Caco-2 (cell line): ENCODE measurements around the gene C16orf78. TPM values are rescaled to one million over a fixed set of nuclear protein-coding genes. Genes with fewer than 3 reads are reported as not detected.

Experiments used
- BruUV-seq: library from RNA; stranded (reverse); fragments of 400-500 nt; replicated peaks from 2 replicates; lab custom pipeline; 2021; lab: Mats Ljungman, UMichigan
- CTCF ChIA-PET: fragments of 300-600 bp; sonication (Branson Sonifier 250); formaldehyde crosslinking; loops from one replicate; lab custom pipeline; 2022; ENCODE audit warnings: antibody characterized with exemption; lab: Charles Lee
- POLR2A ChIA-PET: fragments of 300-600 bp; sonication (Branson Sonifier 250); formaldehyde crosslinking; loops from one replicate; lab custom pipeline; 2022; ENCODE audit warnings: antibody characterized with exemption; lab: Charles Lee
- DNase-seq, 2 experiments: peaks; one replicate each; pipeline versions ENCODE4 v3.0.0 to v3.0.0-alpha.2; 2020 to 2022
- H3K27me3 ChIP-seq: replicated peaks from 2 replicates; pipeline ENCODE4 v1.6.0; 2011; ENCODE audit warnings: low read length; ENCODE audit not compliant: control insufficient read depth, insufficient read depth
- H3K36me3 ChIP-seq: 2 replicates; pipeline ENCODE4 v1.5.1; 2011; ENCODE audit warnings: low read length; ENCODE audit not compliant: control insufficient read depth, insufficient read depth
- H3K4me1 ChIP-seq: fragments of 250-450 bp; sonication (Bioruptor Pico); 2 replicates; pipeline ENCODE4 v1.5.1; 2020; ENCODE audit warnings: mild to moderate bottlenecking
- H3K4me3 ChIP-seq: 2 replicates; pipeline ENCODE4 v1.5.1; 2011; ENCODE audit warnings: low read depth, mild to moderate bottlenecking, control low read depth, low read length
- H3K9me3 ChIP-seq: fragments of 250-450 bp; sonication (Bioruptor Pico); 2 replicates; pipeline ENCODE4 v1.5.1; 2020; ENCODE audit warnings: mild to moderate bottlenecking, moderate library complexity
- H3K27ac Mint-ChIP-seq: one replicate; pipeline ENCODE4 v1.8.0; 2022; ENCODE audit warnings: mixed read lengths; ENCODE audit not compliant: unreplicated experiment
- H3K27me3 Mint-ChIP-seq: one replicate; pipeline ENCODE4 v1.8.0; 2022; ENCODE audit warnings: mixed read lengths; ENCODE audit not compliant: insufficient read depth, unreplicated experiment
- H3K36me3 Mint-ChIP-seq: one replicate; pipeline ENCODE4 v1.8.0; 2022; ENCODE audit warnings: mild to moderate bottlenecking, mixed read lengths; ENCODE audit not compliant: insufficient read depth, unreplicated experiment
- H3K4me1 Mint-ChIP-seq: one replicate; pipeline ENCODE4 v1.8.0; 2022; ENCODE audit warnings: low read depth, mixed read lengths; ENCODE audit not compliant: unreplicated experiment
- H3K4me3 Mint-ChIP-seq: one replicate; pipeline ENCODE4 v1.8.0; 2022; ENCODE audit warnings: mild to moderate bottlenecking, moderate library complexity, mixed read lengths; ENCODE audit not compliant: unreplicated experiment
- H3K9me3 Mint-ChIP-seq: one replicate; pipeline ENCODE4 v1.8.0; 2022; ENCODE audit warnings: mixed read lengths; ENCODE audit not compliant: unreplicated experiment
- CTCF ChIP-seq, 2 experiments: fragments of 200-600 bp in 1 of 2; IDR thresholded peaks; 1 replicate in 1 of 2; 2 replicates in 1 of 2; pipeline versions ENCODE4 v1.5.1 to v1.8.0; 2011 to 2022; ENCODE audit warnings: antibody characterized with exemption in 1 of 2, control low read depth in 1 of 2, inconsistent platforms in 1 of 2, low read depth in 1 of 2, low read length in 1 of 2, mild to moderate bottlenecking in 1 of 2, moderate library complexity in 1 of 2; ENCODE audit not compliant: insufficient read depth in 1 of 2, severe bottlenecking in 1 of 2, unreplicated experiment in 1 of 2
- intact Hi-C: fragments of 100-400 bp; cut with micrococcal nuclease; formaldehyde crosslinking; loops from one replicate; pipeline ENCODE4 v1.10.0; 2022; ENCODE audit not compliant: unreplicated experiment
- total RNA-seq: library from RNA; stranded (reverse); gene quantifications from 2 replicates; pipeline ENCODE4 v1.2.3, GENCODE V29; 2022

The C16orf78 gene
- total RNA-seq, 1 experiment from 2014 or later = not detected

GRCh38 chr16:49419006-49419405 is 45.4 kb downstream of the C16orf78 start:
- intact Hi-C loops = no loop called here
- Mint-ChIP-seq H3K27me3 (peaks cover 25% of the 10 kb centered on the region), H3K27ac (no peak overlapping the region), H3K4me3 (no peak overlapping the region), H3K36me3 (no peaks in the 10 kb centered on the region), H3K9me3 (no peaks in the 10 kb centered on the region), H3K4me1 (no peaks in the 10 kb centered on the region)
- ChIA-PET POLR2A (no interaction called here), CTCF (interaction anchor here (0.7 kb wide), 1 partner anchor 11 kb away, joined by 3 read pairs; no protein-coding TSS in a partner anchor)
- H3K4me1 ChIP-seq = no peaks in the 10 kb centered on the region
- TF ChIP-seq CTCF (IDR thresholded peaks at IDR 0.05; ENCODE audit: insufficient read depth in 1 of 2, low read depth in 1 of 2, low read length in 1 of 2, severe bottlenecking in 1 of 2, unreplicated experiment in 1 of 2) = no peak
- no TSS peak for BruUV-seq
- H3K27me3 ChIP-seq = no peaks in the 10 kb centered on the region; the same call in 1 of the 2 replicates
- no peak for DNase-seq
- H3K36me3 ChIP-seq = no peaks in the 10 kb centered on the region
- H3K4me3 ChIP-seq = no peak overlapping the region
- no peaks in the 10 kb centered on the region for H3K9me3 ChIP-seq

GRCh38 chr16:49419862-49420261 is 46.3 kb downstream of the C16orf78 start:
- no peaks in the 10 kb centered on the region for H3K36me3 Mint-ChIP-seq
- no peak for TF ChIP-seq CTCF (IDR thresholded peaks at IDR 0.05; ENCODE audit: insufficient read depth in 1 of 2, low read depth in 1 of 2, low read length in 1 of 2, severe bottlenecking in 1 of 2, unreplicated experiment in 1 of 2)
- intact Hi-C loops = no loop called here
- Histone ChIP-seq H3K36me3 (no peaks in the 10 kb centered on the region), H3K4me1 (no peaks in the 10 kb centered on the region), H3K27me3 (no peaks in the 10 kb centered on the region; the same call in 1 of the 2 replicates), H3K4me3 (no peak overlapping the region), H3K9me3 (no peaks in the 10 kb centered on the region)
- peaks cover 30% of the 10 kb centered on the region for H3K27me3 Mint-ChIP-seq
- no peak overlapping the region for H3K4me3 Mint-ChIP-seq
- H3K9me3 Mint-ChIP-seq = no peaks in the 10 kb centered on the region
- ChIA-PET CTCF (interaction anchor here (0.7 kb wide), 1 partner anchor 12 kb away, joined by 3 read pairs; no protein-coding TSS in a partner anchor), POLR2A (no interaction called here)
- H3K4me1 Mint-ChIP-seq = no peaks in the 10 kb centered on the region
- no peak for DNase-seq
- H3K27ac Mint-ChIP-seq = no peak overlapping the region
- no TSS peak for BruUV-seq

GRCh38 chr16:49422896-49423295 is 49.3 kb downstream of the C16orf78 start:
- H3K4me3 Mint-ChIP-seq = no peak overlapping the region
- ChIA-PET CTCF (no interaction called here), POLR2A (no interaction called here)
- H3K9me3 Mint-ChIP-seq = no peaks in the 10 kb centered on the region
- no peak overlapping the region for H3K4me3 ChIP-seq
- no TSS peak for BruUV-seq
- no peak for DNase-seq
- H3K9me3 ChIP-seq = no peaks in the 10 kb centered on the region
- H3K36me3 Mint-ChIP-seq = no peaks in the 10 kb centered on the region
- no peak overlapping the region for H3K27ac Mint-ChIP-seq
- peaks cover 22% of the 10 kb centered on the region for H3K27me3 Mint-ChIP-seq
- no peaks in the 10 kb centered on the region for H3K4me1 ChIP-seq
- H3K4me1 Mint-ChIP-seq = no peaks in the 10 kb centered on the region
- no peak for TF ChIP-seq CTCF (IDR thresholded peaks at IDR 0.05; ENCODE audit: insufficient read depth in 1 of 2, low read depth in 1 of 2, low read length in 1 of 2, severe bottlenecking in 1 of 2, unreplicated experiment in 1 of 2)
- intact Hi-C loops = no loop called here
- no peaks in the 10 kb centered on the region; the same call in 1 of the 2 replicates for H3K27me3 ChIP-seq
- H3K36me3 ChIP-seq = no peaks in the 10 kb centered on the region
